Esophagus mucosa (tissue), 1 donor: ENCODE results near the gene GSTK1. TPM values are rescaled to one million over a fixed set of nuclear protein-coding genes. Genes with fewer than 3 reads are reported as not detected.
"Not testable (repeated sequence)": the region's sequence is repeated elsewhere in the genome, so short reads cannot be mapped to it uniquely, and the experiment has no call there.

Source experiments
- ATAC-seq: fragments of 200-7000 bp; cut with Tn5 transposase; one replicate; pipeline ENCODE4 v1.9.1; 2020
- total RNA-seq: library from RNA; stranded (reverse); gene quantifications from one replicate; pipeline ENCODE4 v1.2.4, GENCODE V29; 2023
- donor health status: DM: yes; HTN: yes; CAD: no.

The GSTK1 gene
- total RNA-seq = 109 TPM

GRCh38 chr7:143263266-143264195 lies at the start of gene GSTK1:
TSS of gene GSTK1 (plus strand) at chr7:143263441. CDS start at chr7:143263514, 73 bp downstream.
- ATAC-seq = peak; percentile 92

GRCh38 chr7:143213478-143213877 lies 49.8 kb upstream of the GSTK1 start:
- not testable (repeated sequence) for ATAC-seq

- ATAC-seq = peak; percentile 96
Observed at GRCh38 chr7:143214789-143215679, 48.2 kb upstream of the GSTK1 start.

- ATAC-seq = no peak
Observed at GRCh38 chr7:143216151-143216550, 47.1 kb upstream of the GSTK1 start.

- no peak for ATAC-seq
Observed at GRCh38 chr7:143216686-143217085, 46.6 kb upstream of the GSTK1 start.

GRCh38 chr7:143217806-143218205 lies 45.4 kb upstream of the GSTK1 start:
- ATAC-seq = no peak

- no peak for ATAC-seq
Observed at GRCh38 chr7:143221286-143221685, 42.0 kb upstream of the GSTK1 start.

- ATAC-seq = no peak
Observed at GRCh38 chr7:143221737-143222136, 41.5 kb upstream of the GSTK1 start, which contains the start of gene TAS2R40. TSS of gene TAS2R40 (plus strand) at chr7:143222037. CDS start at chr7:143222079, 42 bp downstream.

GRCh38 chr7:143222782-143223181 lies 40.5 kb upstream of the GSTK1 start:
- ATAC-seq = peak; percentile 36

GRCh38 chr7:143223784-143224183 lies 39.5 kb upstream of the GSTK1 start:
- ATAC-seq = peak; percentile 89

- ATAC-seq = peak; percentile 50
Observed at GRCh38 chr7:143225047-143225446, 38.2 kb upstream of the GSTK1 start.

GRCh38 chr7:143227806-143228205 lies 35.4 kb upstream of the GSTK1 start:
- ATAC-seq = no peak

- no peak for ATAC-seq
Observed at GRCh38 chr7:143229054-143229790, 34.0 kb upstream of the GSTK1 start.

GRCh38 chr7:143230602-143231457 lies 32.4 kb upstream of the GSTK1 start:
- ATAC-seq = no peak

GRCh38 chr7:143233816-143234532 lies 29.3 kb upstream of the GSTK1 start:
- no peak for ATAC-seq

GRCh38 chr7:143234533-143234875 lies 28.7 kb upstream of the GSTK1 start:
- no peak for ATAC-seq

GRCh38 chr7:143235561-143235960 lies 27.7 kb upstream of the GSTK1 start:
- ATAC-seq = no peak

- no peak for ATAC-seq
Observed at GRCh38 chr7:143236408-143236990, 26.7 kb upstream of the GSTK1 start.

GRCh38 chr7:143237366-143237765 lies 25.9 kb upstream of the GSTK1 start:
- no peak for ATAC-seq

- ATAC-seq = no peak
Observed at GRCh38 chr7:143238289-143238980, 24.8 kb upstream of the GSTK1 start.
